Ishikawa (cell line): Measurements from ENCODE around the gene DOP1B.

Experiments used
- EP300 ChIP-seq: IDR thresholded peaks from 2 replicates; pipeline ENCODE4 v1.6.1; 2012; ENCODE audit warnings: borderline replicate concordance
- NFIC ChIP-seq: IDR thresholded peaks from 2 replicates; pipeline ENCODE4 v1.6.1; 2012
- RAD21 ChIP-seq: IDR thresholded peaks from 2 replicates; pipeline ENCODE4 v1.6.1; 2012; ENCODE audit warnings: low read depth
- TCF12 ChIP-seq: IDR thresholded peaks from 2 replicates; pipeline ENCODE4 v1.6.1; 2012; ENCODE audit warnings: low read depth
- YY1 ChIP-seq: IDR thresholded peaks from 2 replicates; pipeline ENCODE4 v1.6.1; 2012; ENCODE audit warnings: low read depth
- TF ChIP-seq, protein P1 (sequence below): IDR thresholded peaks from 2 replicates; pipeline ENCODE4 v1.6.1; 2012
- TF ChIP-seq, protein P2 (sequence below): IDR thresholded peaks from 2 replicates; pipeline ENCODE4 v1.6.1; 2012

GRCh38 chr21:36188937-36189336, 32.3 kb downstream of the DOP1B start:
- TF ChIP-seq NFIC: no peak
- no peak for TF ChIP-seq TCF12
- no peak for TF ChIP-seq EP300
- TF ChIP-seq, protein P1, sequence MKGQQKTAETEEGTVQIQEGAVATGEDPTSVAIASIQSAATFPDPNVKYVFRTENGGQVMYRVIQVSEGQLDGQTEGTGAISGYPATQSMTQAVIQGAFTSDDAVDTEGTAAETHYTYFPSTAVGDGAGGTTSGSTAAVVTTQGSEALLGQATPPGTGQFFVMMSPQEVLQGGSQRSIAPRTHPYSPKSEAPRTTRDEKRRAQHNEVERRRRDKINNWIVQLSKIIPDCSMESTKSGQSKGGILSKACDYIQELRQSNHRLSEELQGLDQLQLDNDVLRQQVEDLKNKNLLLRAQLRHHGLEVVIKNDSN: no peak
- TF ChIP-seq, protein P2, sequence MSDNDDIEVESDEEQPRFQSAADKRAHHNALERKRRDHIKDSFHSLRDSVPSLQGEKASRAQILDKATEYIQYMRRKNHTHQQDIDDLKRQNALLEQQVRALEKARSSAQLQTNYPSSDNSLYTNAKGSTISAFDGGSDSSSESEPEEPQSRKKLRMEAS: no peak
- TF ChIP-seq YY1: no peak
- no peak for TF ChIP-seq RAD21
